Urothelium cell line (cell line): ENCODE data around the gene GPANK1.
A peak's percentile ranks its signal among the peaks of the same experiment; 100 is the strongest.

ENCODE experiments used
- DNase-seq: peaks from one replicate; pipeline ENCODE4 v3.0.0; 2011; ENCODE audit warnings: low spot score, mixed read lengths
- FAIRE-seq: peaks from 2 replicates; lab custom pipeline; 2011; peaks lifted over from hg19 to GRCh38; lab: Jason Lieb, UNC

The GPANK1 gene

DNA sequence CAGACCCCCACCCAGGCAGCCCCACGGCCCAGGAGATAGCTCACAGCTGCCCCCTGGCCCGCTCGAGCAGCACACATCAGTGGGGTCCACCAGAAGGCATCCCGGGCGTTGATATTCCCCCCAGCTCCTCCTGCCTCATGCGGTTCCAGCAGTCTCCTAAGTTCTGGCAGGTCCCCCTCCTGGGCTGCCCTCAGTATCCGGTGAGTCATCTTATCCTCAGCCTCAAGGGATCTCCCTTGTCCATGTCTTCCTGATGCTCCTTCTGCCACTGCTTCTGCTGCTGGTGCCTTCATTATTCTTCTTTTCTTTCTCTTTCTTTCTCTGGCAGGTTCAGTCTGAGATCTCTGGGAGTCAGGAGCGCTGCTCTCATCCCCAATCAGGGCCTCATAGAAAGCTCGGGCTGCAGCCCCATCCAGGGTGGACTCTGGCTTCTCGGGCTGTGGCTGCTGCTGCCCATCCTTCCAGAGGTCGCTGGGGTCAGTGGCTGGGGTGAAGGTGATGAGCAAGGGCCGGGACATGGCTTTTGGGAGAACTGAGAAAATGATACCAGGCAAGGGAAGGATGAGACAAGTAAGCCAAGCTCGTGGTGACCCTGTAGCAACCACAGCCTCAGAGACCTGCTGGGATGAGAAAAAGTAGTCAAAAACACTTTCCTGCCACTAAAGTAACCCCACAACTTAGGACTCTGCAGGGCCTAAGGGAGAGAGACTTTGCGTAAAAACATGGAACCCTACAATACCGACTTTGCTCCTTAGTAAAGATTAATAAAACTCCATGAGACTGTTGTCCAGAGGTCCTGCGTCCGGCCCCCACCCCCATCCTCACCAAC lies 622 bp downstream of the GPANK1 start:
- FAIRE-seq (no peak), DNase-seq (peak; percentile 74)

DNA sequence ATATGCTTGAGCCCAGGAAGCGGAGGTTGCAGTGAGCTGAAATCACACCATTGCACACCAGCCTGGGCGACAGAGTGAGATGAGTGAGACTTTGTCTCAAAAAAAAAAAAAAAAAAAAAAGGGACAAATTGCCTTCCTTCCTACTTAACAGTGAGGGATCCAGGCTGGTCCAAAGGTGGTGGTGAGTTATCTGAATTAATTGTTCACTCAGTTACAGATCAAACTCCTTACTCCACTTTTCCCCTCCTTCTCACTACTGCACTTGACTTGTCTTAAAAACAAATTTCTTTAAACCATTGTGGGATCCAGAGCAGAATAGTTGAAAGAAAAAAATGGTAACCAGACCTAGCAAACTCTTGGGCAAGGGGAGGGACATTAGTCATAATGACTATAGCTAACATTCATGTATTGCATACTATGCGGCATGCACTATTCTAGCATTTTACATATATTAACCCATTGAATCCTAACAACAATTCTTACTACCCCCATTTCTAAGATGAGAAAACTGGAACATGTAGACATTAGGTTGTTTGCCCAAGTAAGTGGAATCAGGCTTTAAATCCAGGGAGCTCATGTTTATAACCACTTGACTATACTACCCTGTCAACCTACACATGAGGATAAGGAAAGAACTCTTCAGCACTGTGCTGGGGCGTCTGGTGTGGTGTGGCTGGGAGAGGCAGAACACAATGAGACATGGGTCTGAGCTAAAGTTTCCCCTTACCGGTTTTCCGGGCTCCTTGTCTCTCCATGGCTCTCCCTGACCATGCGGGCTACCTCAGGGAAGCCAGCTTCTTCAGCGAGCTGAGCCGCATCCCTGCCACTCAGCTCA lies 1.5 kb downstream of the GPANK1 start:
- FAIRE-seq (no peak), DNase-seq (no peak)

DNA sequence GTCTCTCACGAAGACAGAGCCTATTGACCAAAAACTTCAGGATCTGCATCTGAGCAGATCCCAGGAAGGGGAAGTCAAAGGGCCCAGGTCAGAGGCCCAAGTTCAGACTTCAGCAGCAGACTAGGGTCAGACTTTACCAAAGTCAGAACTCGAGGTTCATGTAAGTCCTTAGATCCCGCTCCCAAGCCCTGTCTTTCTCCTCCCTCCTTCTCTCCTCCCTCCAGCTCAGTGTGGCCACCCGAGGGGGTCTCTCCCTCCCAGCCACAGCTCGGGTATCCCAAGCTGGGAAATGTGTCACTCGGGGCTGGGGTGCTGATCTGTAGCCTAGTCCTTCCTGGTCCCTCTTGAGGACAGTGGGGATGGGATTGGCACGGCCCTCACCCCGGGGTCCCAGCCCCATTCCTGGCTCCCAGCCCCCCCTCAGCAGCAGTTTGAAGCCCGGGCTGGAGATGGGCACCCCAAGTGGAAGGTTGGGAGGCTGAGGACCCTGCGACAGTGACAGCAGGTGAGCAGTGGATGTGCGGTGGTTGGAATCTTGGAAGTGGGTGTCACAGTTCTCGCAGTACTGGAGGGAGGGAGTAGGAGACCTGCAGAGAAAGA lies 2.6 kb downstream of the GPANK1 start:
- FAIRE-seq (no peak), DNase-seq (no peak)

DNA sequence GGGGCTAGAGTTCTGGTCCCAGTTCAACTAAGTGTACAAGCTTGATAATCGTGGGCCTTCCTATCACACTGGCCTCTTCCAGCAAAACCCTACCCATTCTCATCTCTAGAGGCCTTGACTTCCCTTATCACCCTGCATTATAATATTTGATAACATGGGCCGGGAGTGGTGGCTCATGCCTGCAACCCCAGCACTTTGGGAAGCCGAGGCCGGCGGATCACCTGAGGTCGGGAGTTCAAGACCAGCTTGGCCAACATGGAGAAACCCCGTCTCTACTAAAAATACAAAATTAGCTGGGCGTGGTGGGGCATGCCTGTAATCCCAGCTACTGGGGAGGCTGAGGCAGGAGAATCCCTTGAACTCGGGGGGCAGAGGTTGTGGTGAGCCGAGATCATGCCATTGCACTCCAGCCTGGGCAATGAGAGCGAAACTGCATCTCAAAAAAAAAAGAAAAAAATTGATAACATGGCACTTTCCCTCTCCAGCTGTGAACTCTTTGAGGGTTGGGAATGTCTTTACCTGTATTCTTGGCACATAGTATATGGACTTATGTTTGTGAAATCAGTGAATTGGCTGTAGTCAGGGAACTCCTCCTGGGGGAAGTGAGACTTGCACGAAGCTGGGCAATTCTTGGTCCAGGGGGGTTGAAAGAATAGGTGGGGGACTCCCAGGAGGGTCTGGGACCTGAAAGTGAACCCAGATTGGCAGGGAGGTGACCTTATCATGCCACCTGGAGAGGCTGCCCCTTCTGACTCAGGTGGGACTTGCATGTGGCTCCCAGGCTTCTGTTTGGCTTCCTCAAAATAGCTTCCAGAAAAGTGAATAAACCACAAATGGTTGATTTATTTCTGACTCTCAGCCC lies 3.3 kb downstream of the GPANK1 start:
- DNase-seq, result no peak
- no peak for FAIRE-seq

DNA sequence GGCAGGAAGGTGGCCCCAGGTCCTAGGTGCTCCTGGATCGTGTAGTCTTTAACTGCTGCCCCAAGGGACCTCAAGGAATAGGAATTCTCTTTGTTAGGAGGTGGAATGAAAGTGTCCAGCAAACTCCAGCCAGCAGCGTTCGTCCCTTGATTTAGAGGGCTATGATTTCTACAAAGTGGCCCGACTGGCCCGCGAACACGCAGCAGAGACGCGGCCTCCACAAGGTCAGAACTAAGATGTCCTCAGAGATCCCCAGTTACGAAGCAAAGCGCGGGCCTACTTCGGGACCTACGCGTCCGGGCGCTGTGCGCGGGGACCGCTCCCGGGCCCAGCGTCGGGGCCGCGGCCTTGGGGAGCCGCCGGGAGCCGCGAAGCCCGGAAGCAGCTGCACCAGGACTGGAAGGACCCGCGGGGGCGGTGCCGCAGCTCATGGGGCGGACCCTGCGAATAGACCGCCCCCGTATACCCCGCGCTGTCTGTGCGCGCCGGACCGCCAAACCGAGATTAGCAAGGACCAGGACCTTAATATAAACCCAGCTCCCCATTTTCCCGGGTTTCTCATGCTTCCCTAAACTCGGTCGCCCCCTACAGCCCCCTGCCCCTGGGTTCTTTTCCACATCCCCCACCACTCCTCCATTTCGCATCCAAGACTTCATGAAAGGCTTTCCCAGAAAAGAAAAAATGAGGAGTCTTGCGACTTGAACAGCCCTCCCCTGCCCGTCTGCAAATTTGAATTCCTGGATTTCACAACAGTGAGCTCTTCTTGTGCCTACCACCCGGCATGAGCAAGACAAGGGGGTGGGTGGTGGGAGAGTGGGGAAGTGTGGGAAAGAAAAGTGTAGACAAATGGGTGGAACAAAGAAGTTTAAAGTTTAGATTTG lies 4.2 kb downstream of the GPANK1 start, which contains the start of gene C6orf47:
Gene C6orf47 (minus strand): TSS at position 398 of the 881 bp plus-strand sequence. CDS start 831 bp downstream, outside the sequence.
- DNase-seq, result peak; percentile 88
- no peak for FAIRE-seq

DNA sequence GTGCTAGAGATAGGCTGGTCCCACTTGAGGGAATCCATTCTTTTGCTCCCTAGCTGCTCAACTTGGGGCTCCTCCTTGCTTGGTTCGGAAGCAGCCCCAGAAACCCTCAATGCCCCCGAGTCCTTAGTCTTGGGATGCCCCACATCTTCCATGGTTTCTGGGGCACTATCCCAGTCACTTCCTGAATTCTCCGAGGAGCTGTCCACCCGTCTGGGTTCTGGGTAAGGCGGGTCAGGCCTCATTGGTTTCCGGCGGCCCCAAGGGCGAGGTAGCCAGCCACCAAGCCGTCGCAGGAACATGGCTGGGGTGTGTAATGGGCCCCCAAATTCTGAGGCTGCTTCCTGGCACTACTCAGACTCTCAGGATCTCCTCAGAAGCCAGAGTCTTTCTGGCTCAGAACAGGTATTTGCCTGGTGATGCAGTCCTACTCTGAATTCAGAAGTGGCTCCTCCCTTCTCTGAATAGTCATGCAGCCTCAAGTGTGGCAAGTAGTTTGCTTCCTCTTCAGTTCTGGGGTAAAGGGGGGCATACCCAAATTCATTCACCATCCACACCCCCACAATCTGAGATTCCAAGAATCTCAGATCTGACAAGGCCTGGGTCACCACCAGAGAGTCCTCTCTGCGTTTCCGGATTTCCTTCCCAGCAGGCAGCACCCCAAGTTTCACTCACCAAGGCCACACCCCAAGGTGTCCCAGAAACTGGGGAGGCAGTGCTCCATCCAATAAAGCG lies 5.0 kb downstream of the GPANK1 start:
- DNase-seq, result peak; percentile 34
- FAIRE-seq, result no peak

DNA sequence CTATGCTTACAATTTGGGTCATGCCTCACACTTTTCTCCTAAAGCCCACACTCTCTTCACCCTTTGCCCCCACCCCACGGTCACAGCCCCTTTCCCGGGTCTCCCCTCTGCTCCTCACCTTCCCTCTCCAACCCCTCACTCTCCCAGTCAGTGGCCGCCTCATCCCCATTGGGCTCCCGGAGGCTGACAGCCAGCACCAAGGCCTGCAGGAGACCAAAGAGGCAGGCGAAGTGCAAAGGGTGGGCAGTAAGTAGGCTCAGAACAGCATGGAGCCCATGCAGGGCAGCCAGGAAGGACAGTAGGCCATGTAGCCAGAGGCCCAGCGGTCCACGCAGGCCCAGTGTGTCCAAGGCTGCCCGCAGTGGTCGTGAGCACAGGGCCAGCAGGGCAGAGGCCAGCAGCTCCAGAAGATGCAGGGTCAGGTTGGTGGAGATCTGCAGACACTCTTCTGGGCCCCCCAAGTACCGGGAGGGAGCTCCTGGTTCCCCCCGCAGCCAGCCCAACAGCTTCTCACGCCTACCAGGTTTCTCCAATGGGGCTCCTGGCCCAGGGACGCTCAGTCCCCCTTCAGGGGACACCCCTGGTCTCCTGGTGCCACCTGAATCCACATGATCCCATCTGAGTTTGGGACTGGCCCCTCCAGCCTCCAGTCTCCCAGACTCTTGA lies 5.7 kb downstream of the GPANK1 start:
- DNase-seq (no peak), FAIRE-seq (no peak)

DNA sequence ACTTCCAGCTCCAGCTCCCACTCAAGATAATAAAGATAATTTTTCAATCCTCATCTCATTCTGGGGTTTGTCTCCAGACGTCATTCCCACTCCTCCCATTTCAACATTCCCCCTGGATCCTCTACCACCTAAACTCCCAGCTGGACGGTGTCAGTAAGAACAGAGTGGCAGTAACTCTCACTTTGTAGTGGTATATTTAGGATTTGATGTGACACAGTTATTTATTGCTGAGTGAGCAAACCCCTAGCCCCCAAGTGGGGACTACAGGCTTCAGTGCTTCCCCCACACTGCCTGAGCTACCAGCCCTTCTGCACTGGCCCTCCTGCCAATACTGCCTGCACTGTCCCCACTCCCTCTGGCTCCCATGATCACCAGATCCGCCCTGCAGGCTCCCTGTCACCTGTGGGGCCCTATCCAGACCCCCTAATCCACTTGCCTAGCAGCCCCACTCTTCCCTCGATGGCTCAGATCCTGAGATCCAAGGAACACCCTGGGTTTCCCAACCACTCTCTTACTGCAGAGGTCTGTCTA lies 6.6 kb downstream of the GPANK1 start:
- no peak for FAIRE-seq
- no peak for DNase-seq

DNA sequence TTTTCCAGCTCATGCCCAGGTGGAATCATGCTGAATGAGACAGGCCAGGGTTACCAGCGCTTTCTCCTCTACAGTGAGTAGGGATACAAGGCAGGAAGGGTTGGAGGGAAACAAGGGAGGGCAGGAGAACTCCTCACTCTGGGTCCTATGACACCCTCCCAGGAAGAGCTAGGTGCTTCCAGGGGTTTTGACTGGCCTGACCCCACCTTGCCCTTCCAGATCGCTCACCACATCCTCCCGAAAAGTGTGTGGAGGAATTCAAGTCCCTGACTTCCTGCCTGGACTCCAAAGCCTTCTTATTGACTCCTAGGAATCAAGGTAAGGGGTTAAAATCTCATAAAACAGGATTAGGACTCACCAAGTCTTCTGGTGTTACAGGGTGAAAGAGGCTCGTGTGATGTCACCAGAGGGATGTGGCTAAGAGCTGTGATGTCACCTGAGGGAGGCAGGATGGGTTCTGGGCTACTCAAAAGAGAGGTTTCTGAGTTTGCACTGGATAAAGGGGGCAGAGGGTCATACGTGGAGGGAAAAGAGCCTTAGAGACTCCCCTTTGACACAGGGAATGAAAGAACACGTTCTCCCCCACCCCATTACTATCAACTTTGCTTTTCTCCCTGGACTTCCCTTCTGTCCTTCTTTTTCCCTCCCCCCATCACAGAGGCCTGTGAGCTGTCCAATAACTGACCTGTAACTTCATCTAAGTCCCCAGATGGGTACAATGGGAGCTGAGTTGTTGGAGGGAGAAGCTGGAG lies 7.2 kb downstream of the GPANK1 start:
- FAIRE-seq (no peak), DNase-seq (no peak)

DNA sequence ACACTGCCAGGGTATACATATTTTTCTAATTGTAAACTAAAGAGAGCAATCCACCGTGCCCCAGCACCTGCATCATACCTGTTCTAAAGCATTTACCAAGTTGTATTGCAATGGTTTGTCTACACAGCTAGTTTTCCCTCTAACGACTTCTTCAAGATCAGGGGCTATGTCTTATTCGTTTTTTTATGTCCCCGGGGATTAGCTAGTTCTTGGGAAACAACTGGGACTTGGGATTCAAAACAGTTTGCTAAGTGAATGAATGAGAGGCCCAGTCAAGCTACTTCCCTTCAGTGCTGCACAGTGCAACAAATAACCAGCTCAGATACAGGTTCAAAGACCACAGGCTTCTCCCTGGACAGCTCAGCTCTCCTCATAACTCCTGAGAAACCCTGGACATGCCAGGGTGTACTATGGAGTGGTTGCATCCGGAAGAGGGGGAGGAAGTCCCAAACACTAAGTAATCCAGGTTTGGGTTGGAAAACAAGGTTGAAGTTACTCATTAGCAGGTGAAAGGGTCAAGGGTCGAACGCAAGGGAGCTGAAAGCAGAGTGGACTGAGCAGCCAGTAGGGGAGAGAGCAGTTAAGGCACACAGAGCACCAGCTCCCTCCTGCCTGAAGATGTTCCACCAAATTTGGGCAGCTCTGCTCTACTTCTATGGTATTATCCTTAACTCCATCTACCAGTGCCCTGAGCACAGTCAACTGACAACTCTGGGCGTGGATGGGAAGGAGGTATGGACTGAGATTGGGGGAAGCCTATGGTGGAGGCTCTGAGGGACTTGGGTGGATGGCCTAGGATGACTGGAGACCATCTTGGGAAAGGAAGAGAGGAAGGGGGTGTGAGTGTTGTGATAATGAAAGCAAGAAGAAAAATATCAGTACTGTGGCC lies 9.2 kb downstream of the GPANK1 start, which contains the start of gene APOM:
Gene APOM (plus strand): TSS at position 546 of the 889 bp plus-strand sequence. CDS start 73 bp downstream, at position 619.
- DNase-seq (no peak), FAIRE-seq (no peak)

DNA sequence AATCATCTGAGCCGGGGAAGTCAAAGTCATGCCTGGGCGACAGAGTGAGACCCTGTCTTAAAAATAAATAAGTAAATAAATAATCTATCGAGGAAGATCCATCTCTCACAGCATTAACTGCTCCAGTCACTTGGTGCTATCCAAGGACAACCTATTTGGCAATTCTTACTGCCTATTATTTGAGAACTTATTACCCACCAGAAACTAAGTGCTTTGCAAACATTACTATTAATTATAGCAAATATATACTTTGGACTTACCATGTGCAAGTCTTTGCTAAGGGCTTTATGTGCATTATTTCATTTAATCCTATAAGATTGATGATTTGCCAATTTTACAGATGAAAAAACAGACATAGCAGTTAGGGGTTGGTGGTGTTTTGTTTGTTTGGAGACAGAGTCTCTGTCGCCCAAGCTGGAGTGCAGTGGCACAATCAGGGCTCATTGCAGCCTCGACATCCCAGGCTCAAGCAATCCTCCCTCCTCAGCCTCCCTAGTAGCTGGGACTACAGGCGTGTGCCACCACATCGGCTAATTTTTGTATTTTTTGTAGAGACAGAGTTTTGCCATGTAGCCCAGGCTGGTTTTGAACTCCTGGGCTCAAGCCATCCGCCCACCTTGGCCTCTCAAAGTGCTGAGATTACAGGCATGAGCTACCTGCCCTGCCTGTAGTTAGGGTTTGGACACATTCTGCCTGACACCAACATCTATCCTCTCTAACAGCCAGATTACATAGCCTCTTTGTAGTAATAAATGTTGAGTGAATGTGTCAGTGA lies 10.0 kb downstream of the GPANK1 start:
- FAIRE-seq (no peak), DNase-seq (no peak)

DNA sequence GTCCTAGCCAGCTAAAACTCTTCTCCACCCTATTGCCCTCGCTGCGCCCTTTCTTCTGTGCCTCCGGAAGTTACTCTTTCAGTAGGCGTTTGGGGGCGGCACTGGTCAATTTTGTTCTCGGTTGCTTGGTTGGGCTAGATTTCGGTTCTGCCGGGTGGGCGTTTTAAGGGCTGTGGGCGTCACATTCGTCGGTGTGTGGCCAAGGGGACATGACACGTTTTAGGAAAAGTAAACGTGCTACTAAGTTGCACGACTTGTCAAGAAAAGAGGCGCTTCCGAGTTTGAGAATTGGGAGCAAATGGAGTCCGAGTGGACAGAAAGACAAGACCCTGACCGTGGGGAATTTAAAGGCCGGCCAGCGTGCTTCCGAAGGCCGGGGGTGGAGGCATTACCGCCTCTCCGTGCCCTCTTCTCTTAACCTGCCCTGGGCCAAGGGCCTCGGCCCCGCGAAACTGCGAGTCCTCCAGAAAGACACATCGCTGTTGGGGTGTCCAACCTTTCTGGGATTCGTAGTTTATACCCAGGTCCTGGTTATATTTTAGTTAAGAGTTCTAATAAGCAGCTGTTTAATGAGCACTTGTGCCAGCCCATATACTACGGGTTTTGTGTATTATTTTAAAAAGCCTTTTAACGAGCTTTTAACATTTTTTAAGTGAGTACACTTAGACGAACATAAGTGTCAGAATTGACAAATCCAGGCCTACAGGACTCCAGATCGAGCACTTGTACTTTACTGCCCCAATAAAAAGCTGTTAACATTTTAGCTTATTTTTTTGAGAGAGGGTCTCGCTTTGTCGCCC lies 11.7 kb downstream of the GPANK1 start:
- DNase-seq, result peak; percentile 90
- no peak for FAIRE-seq

DNA sequence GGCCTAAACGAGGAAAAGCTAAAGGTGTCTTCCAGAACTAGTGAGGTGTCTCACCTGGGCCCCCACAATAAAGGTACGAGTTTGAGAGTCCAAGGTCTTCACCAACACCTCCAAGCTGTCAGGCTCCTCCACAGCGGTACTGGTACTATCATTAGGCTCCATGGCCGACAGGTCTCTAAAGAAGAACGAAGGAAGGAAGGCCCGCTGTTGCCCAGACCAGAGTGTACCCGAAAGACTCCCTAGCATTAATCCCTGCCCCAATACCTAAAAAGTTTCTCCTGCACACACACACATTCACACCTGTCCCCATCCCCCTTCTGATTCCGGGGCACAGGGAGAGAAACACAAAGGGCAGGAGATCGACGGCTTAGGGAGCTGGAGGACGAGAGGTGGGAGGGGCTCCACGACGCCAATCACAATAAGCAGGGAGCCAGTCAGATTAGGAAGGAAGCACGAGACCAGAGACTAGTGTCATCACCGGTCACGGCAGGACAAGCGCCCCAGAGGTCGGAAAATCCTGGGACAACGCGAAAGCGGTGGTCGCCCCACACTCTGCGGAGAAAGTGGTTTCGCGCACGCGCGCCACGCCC lies 13.1 kb downstream of the GPANK1 start:
- FAIRE-seq, result no peak
- DNase-seq, result peak; percentile 67

DNA sequence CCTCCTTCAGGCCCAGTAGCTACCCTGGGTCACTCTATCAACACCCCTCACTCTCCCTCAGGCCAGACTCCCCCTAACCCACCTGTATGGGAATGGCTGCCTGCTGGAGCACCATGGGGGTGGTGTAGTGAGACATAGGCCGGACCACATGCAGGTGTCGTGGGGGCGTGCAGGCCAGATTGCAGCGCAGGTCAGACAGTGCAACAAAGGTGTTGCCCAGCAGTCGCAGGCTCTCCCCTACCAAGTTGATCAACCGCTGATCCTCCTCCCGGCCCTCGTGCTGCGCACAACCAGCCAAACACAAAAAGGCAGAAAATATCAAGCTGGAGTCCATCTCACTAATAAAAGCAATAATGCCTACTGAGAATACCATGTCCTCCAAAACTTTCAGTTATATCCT lies 19.5 kb downstream of the GPANK1 start:
- FAIRE-seq (no peak), DNase-seq (no peak)
